ENCODE results near the gene FAM20C. TPM values are rescaled to one million over a fixed set of nuclear protein-coding genes. Genes with fewer than 3 reads are reported as not detected.

The FAM20C gene
- total RNA-seq, 1 donor from 2014 or later, result 0.11 TPM

- TF ChIP-seq CTCF (IDR thresholded peaks at IDR 0.05), result no peak
Measured at GRCh38 chr7:289756-290553, 97.6 kb downstream of the FAM20C start, which contains the start of gene FOXL3. TSS of gene FOXL3 (plus strand) at chr7:290170. CDS start at chr7:290170, 0 bp downstream.

GRCh38 chr7:290554-291372 lies 98.4 kb downstream of the FAM20C start:
- ChIA-PET CTCF (no interaction called here), POLR2A (no interaction called here)
- Mint-ChIP-seq H3K27ac (no peak overlapping the region), H3K9me3 (no peaks in the 10 kb centered on the region), H3K27me3 (peaks cover 23% of the 10 kb centered on the region), H3K4me1 (no peaks in the 10 kb centered on the region), H3K4me3 (no peak overlapping the region), H3K36me3 (ENCODE audit: low read depth) (no peaks in the 10 kb centered on the region)
- intact Hi-C loops (cut with micrococcal nuclease), result no loop called here
- ATAC-seq (ENCODE audit: low read depth) (no peak), DNase-seq (no peak)
- TF ChIP-seq CTCF (IDR thresholded peaks at IDR 0.05), result no peak

More at GRCh38 chr7:289756-290553, 97.6 kb downstream of the FAM20C start, which contains the start of gene FOXL3:
- Mint-ChIP-seq H3K4me1 (no peaks in the 10 kb centered on the region), H3K36me3 (ENCODE audit: low read depth) (no peaks in the 10 kb centered on the region), H3K9me3 (no peaks in the 10 kb centered on the region), H3K27me3 (peaks cover 26% of the 10 kb centered on the region), H3K4me3 (no peak within 1 kb of the TSS), H3K27ac (no peak within 1 kb of the TSS)
- DNase-seq (no peak), ATAC-seq (ENCODE audit: low read depth) (no peak)
- CTCF ChIA-PET, result no interaction called here
- intact Hi-C loops (cut with micrococcal nuclease), result no loop called here
- POLR2A ChIA-PET, result no interaction called here

- Mint-ChIP-seq H3K9me3 (no peaks in the 10 kb centered on the region), H3K4me3 (no peak overlapping the region), H3K36me3 (ENCODE audit: low read depth) (no peaks in the 10 kb centered on the region), H3K27ac (no peak overlapping the region), H3K27me3 (peaks cover 23% of the 10 kb centered on the region), H3K4me1 (no peaks in the 10 kb centered on the region)
- intact Hi-C loops (cut with micrococcal nuclease), result no loop called here
- DNase-seq (no peak), ATAC-seq (ENCODE audit: low read depth) (no peak)
- CTCF ChIA-PET, result no interaction called here
- no peak for TF ChIP-seq CTCF (IDR thresholded peaks at IDR 0.05)
- POLR2A ChIA-PET, result no interaction called here
Measured at GRCh38 chr7:291373-292092, 99.2 kb downstream of the FAM20C start.

- no peak for TF ChIP-seq CTCF (IDR thresholded peaks at IDR 0.05)
- no peaks in the 10 kb centered on the region for H3K9me3 Mint-ChIP-seq
- intact Hi-C loops (cut with micrococcal nuclease), result no loop called here
- H3K4me1 Mint-ChIP-seq, result no peaks in the 10 kb centered on the region
- DNase-seq (no peak), ATAC-seq (ENCODE audit: low read depth) (no peak)
- CTCF ChIA-PET, result no interaction called here
- H3K27ac Mint-ChIP-seq, result no peak overlapping the region
- POLR2A ChIA-PET, result no interaction called here
- no peak overlapping the region for H3K4me3 Mint-ChIP-seq
- H3K36me3 Mint-ChIP-seq (ENCODE audit: low read depth), result no peaks in the 10 kb centered on the region
- H3K27me3 Mint-ChIP-seq, result peaks cover 23% of the 10 kb centered on the region
Measured at GRCh38 chr7:292226-292625, 99.9 kb downstream of the FAM20C start.

- ATAC-seq (ENCODE audit: low read depth) (no peak), DNase-seq (no peak)
- Mint-ChIP-seq H3K36me3 (ENCODE audit: low read depth) (no peaks in the 10 kb centered on the region), H3K9me3 (no peaks in the 10 kb centered on the region), H3K27ac (no peak overlapping the region), H3K27me3 (peaks cover 20% of the 10 kb centered on the region), H3K4me1 (no peaks in the 10 kb centered on the region), H3K4me3 (no peak overlapping the region)
- ChIA-PET POLR2A (no interaction called here), CTCF (no interaction called here)
- intact Hi-C loops (cut with micrococcal nuclease), result no loop called here
- no peak for TF ChIP-seq CTCF (IDR thresholded peaks at IDR 0.05)
Measured at GRCh38 chr7:292826-293225, 100.5 kb downstream of the FAM20C start.
